K562 (cell line): ENCODE data around the gene PLPP4. TPM values are rescaled to one million over a fixed set of nuclear protein-coding genes. Genes with fewer than 3 reads are reported as not detected.
A peak's percentile ranks its signal among the peaks of the same experiment; 100 is the strongest.

ENCODE experiments used
- ATAC-seq: fragments of 200-7000 bp; cut with Tn5 transposase; 3 replicates; pipeline ENCODE4 v1.9.1; 2020; ENCODE audit warnings: moderate library complexity
- BruUV-seq: library from RNA; stranded (reverse); fragments of 400-500 nt; replicated peaks from 2 replicates; lab custom pipeline; 2021; lab: Mats Ljungman, UMichigan
- CTCF ChIA-PET: fragments of 300-600 bp; formaldehyde crosslinking; extraction: SDS; loops from one replicate; lab custom pipeline; 2021; ENCODE audit warnings: low intra/inter-chr PET ratio; lab: Yijun Ruan, JAX
- POLR2A ChIA-PET: fragments of 300-600, 350-650 bp; sonication (Branson Sonifier 250); formaldehyde crosslinking; extraction: SDS; loops from one replicate; lab custom pipeline; 2021; ENCODE audit warnings: antibody characterized with exemption, inconsistent platforms; lab: Yijun Ruan, JAX
- DNase-seq, 4 experiments: peaks; one replicate each; pipeline versions ENCODE4 v3.0.0 to v3.0.0-alpha.2; 2011 to 2018; ENCODE audit warnings: low spot score in 3 of 4, mixed read lengths in 3 of 4; ENCODE audit errors: extremely low read depth in 1 of 4
- FAIRE-seq: peaks from 2 replicates; lab custom pipeline; 2011; peaks lifted over from hg19 to GRCh38; lab: Jason Lieb, UNC
- H2AFZ ChIP-seq: 2 replicates; pipeline ENCODE4 v1.6.0; 2011; ENCODE audit warnings: low read depth, low read length, control low read depth, inconsistent platforms
- H3K27ac ChIP-seq: fragments of 200-600 bp; 3 replicates; pipeline ENCODE4 v1.8.0; 2011; ENCODE audit warnings: low read depth, mild to moderate bottlenecking, control low read depth, inconsistent platforms, low read length, moderate library complexity, mixed read lengths; ENCODE audit errors: extremely low read depth
- H3K27me3 ChIP-seq, 2 experiments: fragments of 300-600 bp in 1 of 2; 2 replicates in 1 of 2; 3 replicates in 1 of 2; pipeline versions ENCODE4 v1.6.0 to v1.8.0; 2011; ENCODE audit warnings: inconsistent platforms in 2 of 2, low read length in 2 of 2, mild to moderate bottlenecking in 1 of 2, mixed read lengths in 1 of 2, moderate library complexity in 1 of 2; ENCODE audit not compliant: control insufficient read depth in 2 of 2, insufficient read depth in 2 of 2
- H3K36me3 ChIP-seq: fragments of 300-600 bp; 3 replicates; pipeline ENCODE4 v1.8.0; 2011; ENCODE audit warnings: mild to moderate bottlenecking, low read length, inconsistent platforms; ENCODE audit not compliant: control insufficient read depth, insufficient read depth
- H3K4me1 ChIP-seq, 2 experiments: fragments of 200-600 bp in 1 of 2; replicated peaks in 1 of 2; 2 replicates in 1 of 2; 3 replicates in 1 of 2; pipeline versions ENCODE4 v1.5.1 to v1.8.0; 2011; ENCODE audit warnings: inconsistent platforms in 2 of 2, low read length in 2 of 2, mild to moderate bottlenecking in 1 of 2, mixed read lengths in 1 of 2, moderate library complexity in 1 of 2; ENCODE audit not compliant: control insufficient read depth in 2 of 2, insufficient read depth in 2 of 2
- H3K4me2 ChIP-seq: 2 replicates; pipeline ENCODE4 v1.6.1; 2011; ENCODE audit warnings: low read length, control low read depth, inconsistent platforms, mixed read lengths; ENCODE audit not compliant: insufficient read depth
- H3K4me3 ChIP-seq: fragments of 200-600 bp; sonication (generic), shearing (Covaris generic); 2 replicates; pipeline ENCODE4 v1.5.1; 2016; ENCODE audit warnings: control low read depth, inconsistent platforms
- H3K79me2 ChIP-seq: fragments of 200-600 bp; 3 replicates; pipeline ENCODE4 v1.8.0; 2011; ENCODE audit warnings: low read length, inconsistent platforms; ENCODE audit not compliant: control insufficient read depth, insufficient read depth
- H3K9ac ChIP-seq, 2 experiments: 2 replicates each; pipeline versions ENCODE4 v1.6.0 to v1.6.1; 2011; ENCODE audit warnings: low read depth in 2 of 2, low read length in 2 of 2, control low read depth in 1 of 2, inconsistent platforms in 1 of 2, mild to moderate bottlenecking in 1 of 2, mixed read lengths in 1 of 2; ENCODE audit not compliant: insufficient read depth in 1 of 2
- H3K9me1 ChIP-seq: one replicate; pipeline ENCODE4 v1.6.0; 2011; ENCODE audit warnings: inconsistent platforms, mild to moderate bottlenecking, low read length, moderate library complexity; ENCODE audit not compliant: control insufficient read depth, insufficient read depth
- H3K9me3 ChIP-seq: replicated peaks from 2 replicates; pipeline ENCODE4 v1.5.1; 2011; ENCODE audit warnings: low read depth, low read length, inconsistent platforms; ENCODE audit not compliant: control insufficient read depth, insufficient read depth
- H4K20me1 ChIP-seq: replicated peaks from 2 replicates; pipeline ENCODE4 v1.6.1; 2011; ENCODE audit warnings: low read length, inconsistent platforms, mixed read lengths; ENCODE audit not compliant: control insufficient read depth, insufficient read depth
- ASH1L ChIP-seq: fragments of 450-650 bp; IDR thresholded peaks from 2 replicates; pipeline ENCODE4 v1.6.1; 2018; ENCODE audit warnings: borderline replicate concordance, mild to moderate bottlenecking, low read depth; ENCODE audit not compliant: partially characterized antibody
- CBFA2T2 ChIP-seq: fragments of 450-650 bp; conservative IDR thresholded peaks from 2 replicates; pipeline ENCODE4 v1.6.1; 2017; ENCODE audit warnings: mild to moderate bottlenecking
- ETV5 ChIP-seq: sonication (generic); formaldehyde crosslinking; IDR thresholded peaks from 2 replicates; pipeline ENCODE4 v1.4.0; 2020; ENCODE audit warnings: low read depth, mild to moderate bottlenecking, missing genetic modification reagents
- MED1 ChIP-seq: sonication (generic); formaldehyde crosslinking; IDR thresholded peaks from 2 replicates; pipeline ENCODE4 v1.8.1; 2023; ENCODE audit warnings: missing genetic modification reagents, borderline replicate concordance
- NRF1 ChIP-seq, 2 experiments: fragments of 450-650 bp; IDR thresholded peaks in 1 of 2; conservative IDR thresholded peaks in 1 of 2; 2 replicates each; pipeline ENCODE4 v1.6.1; 2014; ENCODE audit warnings: mild to moderate bottlenecking in 2 of 2
- PTTG1 ChIP-seq: fragments of 450-650 bp; IDR thresholded peaks from 2 replicates; pipeline ENCODE4 v1.6.1; 2016; ENCODE audit warnings: low read depth, mild to moderate bottlenecking, missing genetic modification characterization, missing compliant biosample characterization
- RBM25 ChIP-seq: fragments of 200-400 bp; formaldehyde crosslinking; IDR thresholded peaks from 2 replicates; pipeline ENCODE4 v1.6.1; 2018; ENCODE audit warnings: low read length, low read depth, moderate library complexity; ENCODE audit not compliant: severe bottlenecking
- SMARCA5 ChIP-seq: fragments of 450-650 bp; IDR thresholded peaks from 2 replicates; pipeline ENCODE4 v1.6.1; 2016
- SMARCB1 ChIP-seq: IDR thresholded peaks from 2 replicates; pipeline ENCODE4 v1.6.1; 2011; ENCODE audit warnings: improper control_type of control experiment, low read depth; ENCODE audit not compliant: insufficient read length
- TCF3 ChIP-seq: sonication (generic); formaldehyde crosslinking; IDR thresholded peaks from 2 replicates; pipeline ENCODE4 v1.4.0; 2020; ENCODE audit warnings: mild to moderate bottlenecking, missing genetic modification reagents
- TCFL5 ChIP-seq: fragments of 250-450 bp; sonication (Bioruptor Pico); conservative IDR thresholded peaks from 2 replicates; pipeline ENCODE4 v1.6.1; 2021; ENCODE audit warnings: mild to moderate bottlenecking, moderate library complexity, matching md5 sums
- ZC3H4 ChIP-seq: sonication (generic); formaldehyde crosslinking; IDR thresholded peaks from 2 replicates; pipeline ENCODE4 v1.9.0; 2021; ENCODE audit warnings: missing genetic modification reagents, borderline replicate concordance
- ZNF121 ChIP-seq: sonication (generic); formaldehyde crosslinking; conservative IDR thresholded peaks from 2 replicates; pipeline ENCODE4 v1.8.0; 2022; ENCODE audit warnings: missing genetic modification reagents
- in situ Hi-C: fragments of 300-500 bp; cut with MboI; formaldehyde crosslinking; loops from 4 replicates; pipeline ENCODE4 v1.15.0; 2018; ENCODE audit warnings: inconsistent platforms, mixed read lengths
- intact Hi-C: fragments of 100-400 bp; cut with micrococcal nuclease; formaldehyde crosslinking; loops from 2 replicates; pipeline ENCODE4 v1.14.2; 2022
- polyA plus RNA-seq, 8 experiments: library from polyadenylated mRNA; depleted of rRNA in 4 of 8; stranded (reverse) in 5 of 8; unstranded in 3 of 8; fragments of >200 nt; fragmentation: Nextera tagmentation in 2 of 8; fragmentation: Illumina TruSeq in 1 of 8; extraction: Ambion mirVana in 2 of 8; extraction: Trizol in 1 of 8; gene quantifications; 2 replicates each; pipeline versions ENCODE4 v1.2.1 to v1.2.3, GENCODE V29; 2011 to 2014; ENCODE audit warnings: inconsistent platforms in 1 of 8, missing spikeins in 1 of 8
- total RNA-seq, 7 experiments: library from RNA; depleted of rRNA in 6 of 7; stranded (reverse); fragments of >200 nt in 6 of 7; fragmentation: Illumina TruSeq in 2 of 7; extraction: Trizol in 2 of 7; gene quantifications; 2 replicates each; pipeline versions ENCODE4 v1.2.1 to v1.2.3, GENCODE V29; 2011 to 2021; ENCODE audit warnings: low replicate concordance in 1 of 7
- TF ChIP-seq, protein P1 (sequence below): fragments of 250-450 bp; sonication (Bioruptor Pico); IDR thresholded peaks from 2 replicates; pipeline ENCODE4 v1.5.0; 2020; ENCODE audit warnings: mild to moderate bottlenecking, borderline replicate concordance
- TF ChIP-seq, protein P2 (sequence below): fragments of 450-650 bp; IDR thresholded peaks from 2 replicates; pipeline ENCODE4 v1.6.1; 2017; ENCODE audit warnings: mild to moderate bottlenecking, moderate library complexity
- TF ChIP-seq, protein P3 (sequence below): fragments of 450-650 bp; IDR thresholded peaks from 2 replicates; pipeline ENCODE4 v1.6.1; 2016; ENCODE audit warnings: low read depth, mild to moderate bottlenecking, moderate library complexity

Gene PLPP4
- total and polyA plus RNA-seq, 9 of the 15 experiments (the other 6 are each of a cell fraction or from before 2014, with no cell fraction given), result 0.08 TPM; not detected in 8

DNA sequence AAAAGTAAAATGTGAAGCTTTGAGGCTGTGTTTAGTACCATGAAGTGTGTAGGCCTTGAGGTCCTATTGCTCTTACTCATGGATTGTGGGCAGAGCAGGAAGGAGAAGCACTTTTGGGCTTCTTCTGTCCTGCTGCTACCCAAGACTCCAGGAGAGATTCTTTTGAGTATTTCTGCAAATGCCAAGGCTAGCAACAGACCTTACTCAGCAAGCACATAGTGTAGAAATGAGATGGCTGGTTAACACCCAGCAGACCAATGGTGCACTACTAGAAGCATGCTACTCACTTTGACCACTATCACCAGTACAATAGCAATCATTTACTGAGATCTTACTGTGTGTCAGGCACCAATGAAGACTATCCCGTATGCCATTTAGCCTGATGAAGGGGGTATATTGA, 3.2 kb downstream of the PLPP4 start (continued):
- TF ChIP-seq, protein P1, sequence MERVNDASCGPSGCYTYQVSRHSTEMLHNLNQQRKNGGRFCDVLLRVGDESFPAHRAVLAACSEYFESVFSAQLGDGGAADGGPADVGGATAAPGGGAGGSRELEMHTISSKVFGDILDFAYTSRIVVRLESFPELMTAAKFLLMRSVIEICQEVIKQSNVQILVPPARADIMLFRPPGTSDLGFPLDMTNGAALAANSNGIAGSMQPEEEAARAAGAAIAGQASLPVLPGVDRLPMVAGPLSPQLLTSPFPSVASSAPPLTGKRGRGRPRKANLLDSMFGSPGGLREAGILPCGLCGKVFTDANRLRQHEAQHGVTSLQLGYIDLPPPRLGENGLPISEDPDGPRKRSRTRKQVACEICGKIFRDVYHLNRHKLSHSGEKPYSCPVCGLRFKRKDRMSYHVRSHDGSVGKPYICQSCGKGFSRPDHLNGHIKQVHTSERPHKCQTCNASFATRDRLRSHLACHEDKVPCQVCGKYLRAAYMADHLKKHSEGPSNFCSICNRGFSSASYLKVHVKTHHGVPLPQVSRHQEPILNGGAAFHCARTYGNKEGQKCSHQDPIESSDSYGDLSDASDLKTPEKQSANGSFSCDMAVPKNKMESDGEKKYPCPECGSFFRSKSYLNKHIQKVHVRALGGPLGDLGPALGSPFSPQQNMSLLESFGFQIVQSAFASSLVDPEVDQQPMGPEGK (CRISPR knock-in tag), result no peak
- no peak for TF ChIP-seq ASH1L
- no peak for TF ChIP-seq PTTG1 (tag)
- TF ChIP-seq SMARCB1, result no peak
- TF ChIP-seq NRF1 (conservative IDR thresholded peaks at IDR 0.05 in 1 of 2, IDR thresholded peaks at IDR 0.05 in 1 of 2), result no peak

- DNase-seq (peak; percentile 9 to 25 (median 13)), ATAC-seq (no peak), FAIRE-seq (peak; percentile 26)
- H2AFZ ChIP-seq, result no peak overlapping the region
- no peaks in the 10 kb centered on the region; the same call in 1 of the 2 replicates for H4K20me1 ChIP-seq
- POLR2A ChIA-PET, result interaction anchor here (0.6 kb wide), 2 partner anchors 9 to 491 kb away, joined by 3 to 4 read pairs; no protein-coding TSS in a partner anchor
- H3K79me2 ChIP-seq, result no peaks in the 10 kb centered on the region
- CTCF ChIA-PET, result no interaction called here
- no peak overlapping the region for H3K4me2 ChIP-seq
- H3K36me3 ChIP-seq, result no peaks in the 10 kb centered on the region
- peaks cover 0 to 12% of the 10 kb centered on the region in 2 experiments; a peak in 3 of 5 replicates for H3K4me1 ChIP-seq
- no TSS peak for BruUV-seq
- no peaks in the 10 kb centered on the region for H3K9me3 ChIP-seq
- no peak overlapping the region for H3K27ac ChIP-seq
- H3K9me1 ChIP-seq, result no peaks in the 10 kb centered on the region
- no peak overlapping the region for H3K9ac ChIP-seq
- peaks cover 0 to 11% of the 10 kb centered on the region in 2 experiments; a peak in 2 of 5 replicates for H3K27me3 ChIP-seq
- no peak overlapping the region for H3K4me3 ChIP-seq
- intact Hi-C loops (no loop called here), in situ Hi-C loops (no loop called here)
- TF ChIP-seq TCF3 (CRISPR knock-in tag) (peak; percentile 63), ZC3H4 (CRISPR knock-in tag) (no peak), MED1 (no peak), CBFA2T2 (peak; percentile 43), ZNF121 (CRISPR knock-in tag) (no peak), SMARCA5 (no peak), RBM25 (no peak), ETV5 (CRISPR knock-in tag) (peak; percentile 46; the same call in 1 of the 2 replicates), TCFL5 (no peak)
- TF ChIP-seq, protein P2, sequence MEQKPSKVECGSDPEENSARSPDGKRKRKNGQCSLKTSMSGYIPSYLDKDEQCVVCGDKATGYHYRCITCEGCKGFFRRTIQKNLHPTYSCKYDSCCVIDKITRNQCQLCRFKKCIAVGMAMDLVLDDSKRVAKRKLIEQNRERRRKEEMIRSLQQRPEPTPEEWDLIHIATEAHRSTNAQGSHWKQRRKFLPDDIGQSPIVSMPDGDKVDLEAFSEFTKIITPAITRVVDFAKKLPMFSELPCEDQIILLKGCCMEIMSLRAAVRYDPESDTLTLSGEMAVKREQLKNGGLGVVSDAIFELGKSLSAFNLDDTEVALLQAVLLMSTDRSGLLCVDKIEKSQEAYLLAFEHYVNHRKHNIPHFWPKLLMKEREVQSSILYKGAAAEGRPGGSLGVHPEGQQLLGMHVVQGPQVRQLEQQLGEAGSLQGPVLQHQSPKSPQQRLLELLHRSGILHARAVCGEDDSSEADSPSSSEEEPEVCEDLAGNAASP, result no peak
- TF ChIP-seq, protein P3, sequence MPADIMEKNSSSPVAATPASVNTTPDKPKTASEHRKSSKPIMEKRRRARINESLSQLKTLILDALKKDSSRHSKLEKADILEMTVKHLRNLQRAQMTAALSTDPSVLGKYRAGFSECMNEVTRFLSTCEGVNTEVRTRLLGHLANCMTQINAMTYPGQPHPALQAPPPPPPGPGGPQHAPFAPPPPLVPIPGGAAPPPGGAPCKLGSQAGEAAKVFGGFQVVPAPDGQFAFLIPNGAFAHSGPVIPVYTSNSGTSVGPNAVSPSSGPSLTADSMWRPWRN, result 0 out of 2 replicates have a peak, but pooled peaks have one; percentile 34
Measured at GRCh38 chr10:120460776-120461175, 3.7 kb downstream of the PLPP4 start.
